ENCODE measurements around the gene RGMA. TPM values are rescaled to one million over a fixed set of nuclear protein-coding genes. Genes with fewer than 3 reads are reported as not detected.

The RGMA gene
- total and polyA plus RNA-seq, 8 donors, result 4.6 to 18.5 (median 13.9) TPM

GRCh38 chr15:93024716-93025624 lies 64.0 kb downstream of the RGMA start:
- intact Hi-C loops (cut with DNase I), result loop anchor here in 1 of 2 donors (10.0 kb wide), 1 partner anchor 240 kb away; no protein-coding TSS in a partner anchor
- no peak overlapping the region for H3K4me3 ChIP-seq
- ATAC-seq, result no peak
- no peak for DNase-seq
- no peaks in the 10 kb centered on the region for H3K9me3 ChIP-seq
- TF ChIP-seq CTCF (IDR thresholded peaks at IDR 0.05), result no peak
- H3K27me3 ChIP-seq, result no peaks in the 10 kb centered on the region
- H3K27ac ChIP-seq, result peak overlapping the region in 1 of 2 donors; percentile 93
- peaks cover 34 to 53% of the 10 kb centered on the region in 2 donors for H3K4me1 ChIP-seq
- H3K36me3 ChIP-seq, result peaks cover 4 to 77% of the 10 kb centered on the region in 2 donors

DNA sequence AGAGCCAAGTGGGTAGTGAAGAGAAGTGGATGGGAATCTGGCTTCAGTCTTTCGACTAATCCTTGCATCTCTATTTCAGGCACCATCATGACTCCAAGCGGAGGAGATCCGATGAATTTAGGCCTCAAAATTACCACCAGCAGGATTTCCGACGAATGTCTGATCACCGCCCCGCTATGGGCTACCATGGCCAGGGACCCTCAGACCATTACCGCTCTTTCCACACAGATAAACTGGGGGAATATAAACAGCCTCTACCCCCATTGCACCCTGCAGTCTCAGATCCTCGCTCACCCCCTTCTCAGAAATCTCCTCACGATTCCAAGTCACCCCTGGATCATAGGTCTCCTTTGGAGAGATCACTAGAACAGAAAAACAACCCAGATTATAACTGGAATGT lies 64.7 kb downstream of the RGMA start:
- Histone ChIP-seq H3K27ac (peak overlapping the region in 1 of 2 donors; percentile 93), H3K27me3 (no peaks in the 10 kb centered on the region), H3K36me3 (peaks cover 4 to 84% of the 10 kb centered on the region in 2 donors), H3K4me1 (peaks cover 28 to 46% of the 10 kb centered on the region in 2 donors), H3K9me3 (no peaks in the 10 kb centered on the region), H3K4me3 (no peak overlapping the region)
- TF ChIP-seq CTCF (IDR thresholded peaks at IDR 0.05), result no peak
- intact Hi-C loops (cut with DNase I), result loop anchor here in 1 of 2 donors (10.0 kb wide), 1 partner anchor 239 kb away; no protein-coding TSS in a partner anchor
- ATAC-seq, result no peak
- no peak for DNase-seq

DNA sequence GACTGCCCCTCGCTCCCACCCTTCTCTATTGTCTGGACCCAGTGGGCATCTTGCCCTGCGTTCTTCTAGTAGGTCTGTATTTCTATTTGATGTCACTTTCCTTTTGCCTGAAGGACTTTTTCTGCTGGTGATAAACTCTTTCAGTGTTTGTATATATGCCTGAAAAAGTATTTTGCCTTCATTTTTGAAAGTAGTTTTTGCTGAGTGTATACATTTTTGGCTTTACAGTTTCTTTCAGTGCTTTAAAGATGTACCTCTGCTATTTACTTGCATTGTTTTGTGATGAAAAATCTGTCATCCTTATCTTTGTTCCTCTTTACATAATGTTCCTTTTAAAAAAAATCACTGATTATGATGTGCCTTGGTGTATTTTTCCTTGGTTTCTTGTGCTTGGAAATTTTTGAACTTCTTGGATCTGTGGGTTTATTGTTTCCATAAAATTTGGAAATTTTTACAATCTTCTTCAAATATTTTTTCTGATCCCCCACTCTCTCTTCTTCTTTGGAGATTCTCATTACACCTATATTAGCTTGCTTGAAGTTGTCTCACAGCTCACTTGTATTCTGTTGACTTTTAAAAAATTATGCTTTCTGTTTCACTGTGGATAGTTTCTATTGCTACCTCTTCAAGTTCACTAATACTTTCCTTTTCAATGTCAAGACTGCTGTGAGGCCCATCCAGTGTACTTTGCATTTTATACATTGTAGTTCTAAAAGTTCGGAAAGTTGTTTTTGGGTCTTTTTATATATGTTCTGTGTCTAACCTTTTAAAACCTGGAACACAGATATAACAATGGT lies 67.8 kb downstream of the RGMA start:
- Histone ChIP-seq H3K36me3 (peaks cover 4 to 94% of the 10 kb centered on the region in 2 donors), H3K27ac (no peak overlapping the region), H3K4me1 (peaks cover 3 to 32% of the 10 kb centered on the region in 2 donors), H3K27me3 (no peaks in the 10 kb centered on the region), H3K4me3 (no peak overlapping the region), H3K9me3 (no peaks in the 10 kb centered on the region)
- no peak for DNase-seq
- no peak for ATAC-seq
- no peak for TF ChIP-seq CTCF (IDR thresholded peaks at IDR 0.05)
- intact Hi-C loops (cut with DNase I), result loop anchor here in 1 of 2 donors (10.0 kb wide), 1 partner anchor 236 kb away; no protein-coding TSS in a partner anchor

- peaks cover 4 to 94% of the 10 kb centered on the region in 2 donors for H3K36me3 ChIP-seq
Measured at GRCh38 chr15:93019971-93020370, 69.0 kb downstream of the RGMA start.

More at GRCh38 chr15:93019971-93020370, 69.0 kb downstream of the RGMA start:
- ATAC-seq (no peak), DNase-seq (no peak)
- H3K4me3 ChIP-seq, result no peak overlapping the region
- no peaks in the 10 kb centered on the region for H3K27me3 ChIP-seq
- no peaks in the 10 kb centered on the region for H3K9me3 ChIP-seq
- H3K27ac ChIP-seq, result no peak overlapping the region
- intact Hi-C loops (cut with DNase I), result loop anchor here in 1 of 2 donors (10.0 kb wide), 1 partner anchor 235 kb away; no protein-coding TSS in a partner anchor
- H3K4me1 ChIP-seq, result peaks cover 0 to 20% of the 10 kb centered on the region in 2 donors
- TF ChIP-seq CTCF (IDR thresholded peaks at IDR 0.05), result no peak
